Colon (tissue), 2 donors: Measurements from ENCODE around the gene PPP5C.
"Not testable (repeated sequence)": the region's sequence is repeated elsewhere in the genome, so short reads cannot be mapped to it uniquely, and the experiment has no call there.

Experiments used
- FAIRE-seq: peaks from 2 replicates; lab custom pipeline; 2012; peaks lifted over from hg19 to GRCh38; lab: Jason Lieb, UNC
- donor health status: control.
- donor health status: control.

PPP5C gene

GRCh38 chr19:46346821-46347571 lies at the start of gene PPP5C:
Gene PPP5C, plus strand, starts transcription at chr19:46347087. Its CDS starts 10 bp downstream, at chr19:46347097.
- no peak for FAIRE-seq

GRCh38 chr19:46297700-46298478 lies 49.0 kb upstream of the PPP5C start:
- no peak for FAIRE-seq

GRCh38 chr19:46298479-46299003 lies 48.3 kb upstream of the PPP5C start:
- no peak for FAIRE-seq

- FAIRE-seq = no peak
These were observed 47.8 kb upstream of the PPP5C start for GRCh38 chr19:46299004-46299509.

- no peak for FAIRE-seq
These were observed 47.2 kb upstream of the PPP5C start for GRCh38 chr19:46299695-46300094.

- FAIRE-seq = no peak
These were observed 43.6 kb upstream of the PPP5C start for GRCh38 chr19:46303322-46303690.

GRCh38 chr19:46303691-46304397 lies 43.0 kb upstream of the PPP5C start:
- FAIRE-seq = no peak

GRCh38 chr19:46306501-46306900 lies 40.4 kb upstream of the PPP5C start:
- no peak for FAIRE-seq

GRCh38 chr19:46308510-46308909 lies 38.4 kb upstream of the PPP5C start:
- FAIRE-seq = no peak

- no peak for FAIRE-seq
These were observed 37.8 kb upstream of the PPP5C start for GRCh38 chr19:46309056-46309455.

- no peak for FAIRE-seq
These were observed 35.4 kb upstream of the PPP5C start for GRCh38 chr19:46311444-46311843.

GRCh38 chr19:46313540-46314469 lies 33.1 kb upstream of the PPP5C start:
- FAIRE-seq = not testable (repeated sequence)

- FAIRE-seq = no peak
These were observed 29.5 kb upstream of the PPP5C start for GRCh38 chr19:46317339-46317738.

GRCh38 chr19:46319613-46320012 lies 27.3 kb upstream of the PPP5C start:
- FAIRE-seq = no peak

GRCh38 chr19:46320559-46320958 lies 26.3 kb upstream of the PPP5C start:
- FAIRE-seq = no peak

- FAIRE-seq = no peak
These were observed 25.2 kb upstream of the PPP5C start for GRCh38 chr19:46321653-46322052.

- not testable (repeated sequence) for FAIRE-seq
These were observed 23.7 kb upstream of the PPP5C start for GRCh38 chr19:46323227-46323626.

- FAIRE-seq = no peak
These were observed 22.6 kb upstream of the PPP5C start for GRCh38 chr19:46324277-46324676.

GRCh38 chr19:46326608-46327007 lies 20.3 kb upstream of the PPP5C start:
- FAIRE-seq = no peak

- no peak for FAIRE-seq
These were observed 18.8 kb upstream of the PPP5C start for GRCh38 chr19:46328079-46328478.

- FAIRE-seq = no peak
These were observed 16.5 kb upstream of the PPP5C start for GRCh38 chr19:46330319-46330918.
